ENCODE measurements around the gene CENPM.
A peak's percentile ranks its signal among the peaks of the same experiment; 100 is the strongest.

The CENPM gene

DNA sequence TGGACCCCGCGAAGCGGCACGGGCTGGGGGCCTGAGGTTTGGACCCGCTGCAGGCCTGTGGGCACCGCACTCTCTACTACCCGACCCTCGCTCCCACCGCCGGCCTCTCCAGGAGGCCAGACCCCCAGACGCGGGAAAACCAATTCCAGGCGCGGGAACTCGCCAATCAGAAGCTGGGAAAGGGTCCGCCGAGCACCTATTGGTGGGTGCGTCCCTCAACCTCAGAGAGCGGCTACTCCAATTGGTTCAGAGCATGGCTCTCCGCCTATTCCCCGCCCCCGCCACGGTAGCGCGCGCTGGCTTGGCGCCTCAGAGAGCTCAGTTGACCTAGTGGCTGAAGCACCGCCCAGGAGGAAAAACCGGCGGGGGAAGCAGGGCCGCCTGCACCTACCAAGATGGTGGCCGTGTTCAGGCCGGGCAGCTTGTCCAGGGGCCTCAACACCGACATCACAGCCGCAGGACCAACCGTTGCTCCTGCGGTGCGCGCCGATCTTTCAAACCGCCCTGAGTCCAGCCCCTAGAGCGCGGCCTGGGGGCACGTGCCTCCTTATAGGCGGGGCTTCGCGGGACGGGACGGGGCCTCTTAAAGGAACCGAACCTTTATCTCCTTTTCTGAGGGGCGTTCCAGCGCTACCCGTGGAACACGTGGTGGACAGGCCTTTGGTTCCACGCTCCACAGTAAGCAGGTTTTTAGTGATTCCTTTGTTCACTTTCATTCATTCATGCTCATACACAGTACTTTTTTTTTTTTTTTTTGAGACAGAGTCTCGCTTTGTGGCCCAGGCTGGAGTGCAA lies at the start of gene CENPM:
CENPM (minus strand) TSS at position 524 of the 795 bp plus-strand sequence; CDS start at position 448, 76 bp downstream.
- DNase-seq: peak; percentile 86

GRCh38 chr22:41995211-41995610 lies 48.3 kb upstream of the CENPM start:
- no peak for DNase-seq

- no peak for DNase-seq
These were observed 45.5 kb upstream of the CENPM start for GRCh38 chr22:41992496-41992895.

DNA sequence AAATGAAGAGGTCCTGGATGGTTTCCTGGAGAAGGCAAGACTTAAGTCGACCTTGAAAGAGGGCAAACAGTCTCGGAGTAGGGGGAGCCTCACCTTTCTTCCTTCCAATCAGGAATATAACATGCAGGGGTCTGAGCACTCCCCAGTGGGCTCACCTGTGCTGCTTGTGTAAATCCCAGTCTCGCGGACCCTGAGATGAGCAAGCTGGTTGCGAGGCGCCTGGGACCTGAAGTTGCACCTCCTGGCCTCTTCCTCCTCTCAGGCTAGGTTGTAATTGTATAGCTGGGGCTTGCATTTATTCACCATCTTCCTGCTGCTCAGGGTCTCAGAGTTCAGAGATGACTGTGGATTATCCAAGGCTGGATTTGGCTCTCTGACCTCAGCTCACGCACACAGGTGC lies 44.2 kb upstream of the CENPM start:
- no peak for DNase-seq

DNA sequence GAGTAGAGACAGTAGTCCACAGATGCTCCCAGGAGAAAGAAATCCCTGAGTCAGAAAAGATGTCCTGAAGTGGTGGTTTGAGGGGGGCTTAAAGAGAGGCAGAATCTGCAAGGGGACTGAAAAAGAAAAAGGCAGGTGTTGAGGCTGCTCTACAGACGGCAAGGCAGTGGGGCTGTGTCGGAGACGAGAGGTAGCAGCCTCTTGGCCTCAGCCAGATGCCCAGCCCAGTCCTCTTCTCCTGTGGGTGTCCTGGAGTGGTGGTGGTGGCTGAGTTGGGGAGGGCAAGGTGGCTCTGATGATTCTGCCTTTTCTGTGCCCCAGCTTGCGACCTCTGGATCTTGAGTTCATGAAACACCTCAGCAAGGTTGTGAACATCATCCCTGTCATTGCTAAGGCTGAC lies 42.3 kb upstream of the CENPM start:
- DNase-seq: no peak

DNA sequence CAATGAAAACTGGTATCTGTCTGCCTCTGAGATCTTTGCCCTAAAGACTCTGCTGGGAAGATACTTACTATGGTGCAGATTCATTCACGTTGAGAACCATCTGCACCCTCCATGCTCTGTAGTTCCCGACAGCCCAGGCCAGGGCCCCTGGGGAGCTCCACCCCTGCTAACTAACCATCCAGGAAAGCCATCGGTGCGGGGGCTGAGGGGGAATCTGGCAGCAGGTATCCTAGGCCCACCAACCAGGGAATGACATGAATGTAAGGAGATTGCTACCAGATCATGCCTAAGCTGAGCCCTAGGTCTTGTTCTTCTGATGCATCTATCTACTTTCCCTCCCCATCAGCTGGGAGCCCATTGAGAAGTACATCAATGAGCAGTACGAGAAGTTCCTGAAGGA lies 40.3 kb upstream of the CENPM start:
- no peak for DNase-seq

DNA sequence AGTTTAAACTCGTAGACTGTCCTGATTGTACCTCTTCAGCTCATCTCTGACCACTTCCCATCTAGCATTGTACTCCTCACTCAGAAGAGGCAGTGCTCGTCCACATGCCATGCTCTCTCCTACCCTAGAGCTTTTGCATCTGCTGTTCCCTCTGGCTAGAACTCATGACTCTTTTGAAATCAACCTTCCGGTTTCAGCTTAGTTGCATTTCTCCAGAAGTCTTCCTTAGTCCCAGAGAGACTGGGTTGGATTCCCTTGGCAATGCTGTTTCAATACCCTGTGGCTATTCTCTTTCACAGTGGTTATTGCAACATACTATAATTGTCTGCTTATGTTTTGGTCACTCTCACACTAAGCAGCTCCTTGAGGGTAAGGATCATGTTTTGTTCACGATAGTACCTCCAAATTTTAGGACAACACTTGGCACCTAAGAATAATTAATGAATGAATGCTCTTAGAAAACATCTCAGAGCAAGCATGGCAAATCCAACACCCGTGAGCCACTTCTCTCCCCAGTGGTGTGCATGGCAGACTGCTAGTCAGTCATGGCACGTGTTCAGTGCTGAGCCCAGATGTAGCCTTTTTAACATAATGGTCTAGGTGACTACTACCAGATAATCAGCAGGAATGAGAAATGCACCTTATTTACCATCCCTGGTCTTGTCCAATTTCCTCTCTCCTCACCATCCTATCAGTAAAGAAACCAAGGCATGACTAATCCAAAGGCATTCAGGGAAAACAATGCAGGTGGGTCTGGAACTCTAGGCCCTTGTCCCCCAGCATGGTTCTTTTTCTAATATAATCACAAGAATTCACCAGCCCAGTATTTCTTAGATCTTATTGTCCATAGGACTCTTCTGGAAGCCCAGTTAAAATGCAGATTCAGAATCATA lies 36.8 kb upstream of the CENPM start:
- DNase-seq: no peak

DNA sequence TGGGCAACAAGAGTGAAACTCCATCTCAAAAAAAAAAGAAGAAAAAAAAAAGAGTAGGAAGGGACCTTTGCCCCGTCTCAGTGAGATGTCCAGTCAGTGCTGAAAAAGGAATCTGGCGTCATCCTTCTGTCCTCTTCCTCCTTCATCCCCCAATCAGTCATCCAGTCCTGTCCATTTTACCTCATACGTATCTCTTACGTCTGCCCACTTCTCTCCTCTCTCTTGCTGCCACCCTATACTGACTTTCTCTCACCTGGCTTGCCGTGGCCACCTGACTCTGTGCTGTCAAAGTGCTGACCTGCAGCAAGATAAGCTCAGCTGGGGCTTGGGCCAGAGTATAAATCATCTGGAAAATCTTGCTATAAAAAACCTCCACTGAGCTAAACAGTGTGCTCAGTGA lies 35.9 kb upstream of the CENPM start:
- DNase-seq: no peak

DNA sequence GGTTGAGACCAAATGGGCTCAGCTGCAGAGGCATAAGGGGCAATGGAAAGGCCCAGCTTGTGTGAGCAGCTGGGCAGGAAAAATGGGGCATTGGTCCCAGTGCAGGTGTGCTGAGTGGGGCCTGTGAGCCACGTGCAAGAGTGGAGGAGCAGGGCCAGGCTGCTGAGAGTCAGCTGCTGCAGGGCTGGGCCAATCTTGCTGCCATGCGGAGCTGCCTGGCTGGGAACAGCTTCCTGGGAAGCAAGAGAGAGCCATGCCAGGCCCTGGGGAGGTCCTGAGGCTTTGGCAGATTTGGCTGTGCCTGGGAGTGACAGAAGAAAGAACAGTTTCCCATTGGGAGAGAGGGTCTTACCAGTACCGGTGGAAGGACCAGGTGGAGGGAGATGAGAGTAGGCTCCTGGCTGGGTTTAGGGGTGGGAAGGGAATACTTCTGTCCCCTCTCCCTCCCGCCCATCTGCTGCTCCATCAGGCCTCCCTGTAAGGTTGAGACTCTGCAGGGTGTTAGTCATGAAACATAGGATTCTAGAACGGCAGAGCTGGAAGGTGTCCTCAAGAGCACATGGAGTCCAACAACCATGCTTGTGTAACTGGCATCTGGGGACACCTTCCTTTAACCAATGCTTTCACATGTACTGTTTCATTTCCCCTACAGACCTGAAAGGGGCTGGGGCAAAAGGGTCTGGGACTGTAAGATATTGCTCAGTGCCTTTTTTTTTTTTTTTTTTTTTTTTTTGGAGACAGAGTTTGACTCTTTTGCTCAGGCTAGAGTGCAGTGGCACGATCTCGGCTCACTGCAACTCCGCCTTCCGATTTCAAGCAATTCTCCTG lies 32.7 kb upstream of the CENPM start:
- DNase-seq: peak; percentile 55

GRCh38 chr22:41978732-41979131 lies 31.8 kb upstream of the CENPM start:
- no peak for DNase-seq

- DNase-seq: no peak
These were observed 30.1 kb upstream of the CENPM start for GRCh38 chr22:41976961-41977566.

GRCh38 chr22:41976070-41976901 lies 29.3 kb upstream of the CENPM start:
- no peak for DNase-seq

GRCh38 chr22:41975299-41976069 lies 28.5 kb upstream of the CENPM start:
- DNase-seq: no peak

DNA sequence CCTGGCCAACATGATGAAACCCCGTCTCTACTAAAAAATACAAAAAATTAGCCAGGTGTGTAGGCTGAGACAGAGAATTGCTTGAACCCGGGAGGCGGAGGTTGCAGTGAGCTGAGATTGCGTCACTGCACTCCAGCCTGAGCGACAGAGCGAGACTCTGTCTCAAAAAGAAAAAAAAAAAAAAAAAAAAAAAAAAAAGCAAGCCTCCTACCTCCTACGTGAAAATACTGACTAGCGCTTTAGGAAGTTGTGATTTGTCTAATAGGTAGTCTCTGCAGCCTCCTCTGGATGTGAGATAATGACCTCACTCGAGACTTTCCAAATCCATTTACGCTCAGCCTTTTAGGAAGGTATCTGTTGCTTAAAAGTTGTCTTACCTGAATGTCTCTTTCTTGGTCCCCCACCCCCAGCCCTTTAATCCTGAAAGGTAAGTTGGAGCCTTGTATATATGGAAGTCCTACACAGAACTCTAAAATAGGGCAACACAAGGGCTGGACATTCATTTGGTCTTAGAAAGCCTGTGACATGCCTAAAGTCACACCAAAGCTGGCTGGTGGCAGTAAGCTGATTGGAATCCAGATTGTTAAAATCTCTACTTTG lies 27.8 kb upstream of the CENPM start:
- DNase-seq: no peak

DNA sequence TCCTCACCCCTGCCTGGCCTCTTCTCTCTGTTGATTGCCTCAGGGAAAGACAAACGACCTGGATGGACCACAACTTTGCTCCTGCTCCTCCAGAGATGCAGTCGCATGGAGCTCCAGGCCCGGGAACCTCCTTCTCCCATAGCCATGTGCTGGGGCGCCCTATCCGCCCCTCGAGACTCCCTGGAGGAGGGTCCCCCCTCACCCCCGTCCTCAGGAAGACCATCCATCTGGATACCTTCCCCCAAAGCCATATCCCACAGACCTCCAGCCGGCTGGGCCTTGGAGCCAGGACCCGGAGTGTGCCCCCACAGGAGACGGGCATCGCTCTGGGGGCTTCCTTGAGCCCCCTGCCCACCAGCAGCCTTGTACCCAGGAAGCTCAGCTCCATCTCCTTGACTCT lies 24.5 kb upstream of the CENPM start:
- no peak for DNase-seq

- no peak for DNase-seq
These were observed 23.6 kb upstream of the CENPM start for GRCh38 chr22:41970601-41971000.

DNA sequence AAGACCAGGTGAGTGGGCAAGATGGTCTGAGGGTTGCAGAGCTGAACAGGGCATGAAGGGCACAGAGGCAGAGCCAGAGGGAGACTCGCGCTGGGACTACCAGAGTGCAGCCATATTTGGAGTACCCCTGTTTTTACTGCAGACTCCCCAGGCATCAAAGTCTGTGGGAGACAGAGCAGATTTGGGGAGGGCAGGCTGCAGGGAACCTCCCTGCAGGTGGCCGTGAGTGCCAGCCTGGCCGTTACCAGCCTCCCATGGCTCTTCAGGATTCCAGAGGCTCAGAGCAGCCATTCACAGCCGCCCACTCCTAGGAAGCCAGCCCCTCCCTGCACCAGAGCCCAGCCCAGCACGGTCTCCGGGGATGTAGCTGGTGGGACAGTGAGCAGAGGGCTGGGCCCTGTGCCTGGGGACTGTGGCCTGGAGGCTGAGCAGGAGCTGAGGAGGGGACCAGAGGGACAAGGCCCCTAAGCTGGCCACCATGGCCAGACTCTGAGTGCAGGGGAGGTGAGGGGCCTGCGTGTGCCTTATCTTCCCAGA lies 22.2 kb upstream of the CENPM start, which contains the start of gene SEPTIN3:
SEPTIN3 (plus strand) TSS at position 334 of the 537 bp plus-strand sequence. CDS start 2,050 bp downstream, outside the sequence.
- DNase-seq: no peak

- DNase-seq: no peak
These were observed 21.6 kb upstream of the CENPM start for GRCh38 chr22:41968601-41969000.

DNA sequence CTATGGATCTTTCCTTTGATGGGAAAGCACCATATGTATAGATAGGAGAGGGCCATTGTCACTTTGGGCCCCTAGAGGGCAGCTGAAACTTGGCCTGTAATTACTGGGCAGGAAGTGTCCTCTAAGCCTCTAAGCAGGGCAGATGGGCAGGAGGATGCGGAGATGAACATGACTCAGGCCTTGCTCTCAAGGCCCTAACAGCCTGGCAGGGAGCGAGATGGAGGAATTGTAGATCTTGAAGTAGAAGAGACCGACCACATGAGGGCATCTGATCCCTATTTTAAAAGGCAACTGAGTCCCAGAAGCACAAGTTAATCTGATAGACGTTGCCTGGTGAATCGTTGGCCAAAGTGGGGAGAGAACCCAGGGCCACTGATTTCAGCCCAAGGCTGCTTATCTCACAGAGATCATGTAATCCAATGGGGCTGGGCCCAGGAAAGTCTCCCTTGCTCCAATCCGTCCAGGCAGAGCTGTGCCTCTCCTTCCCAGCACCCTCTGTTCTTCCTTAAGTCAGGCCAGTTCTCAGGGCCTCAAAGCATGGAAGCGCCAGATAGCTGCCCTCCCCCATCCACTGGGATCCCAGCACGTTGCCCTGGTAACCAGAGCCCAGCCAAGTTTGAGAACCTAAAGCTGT lies 19.8 kb upstream of the CENPM start:
- DNase-seq: peak; percentile 25

GRCh38 chr22:41966225-41966606 lies 19.3 kb upstream of the CENPM start:
- no peak for DNase-seq
